ENCODE measurements around the gene FSTL4. TPM values are rescaled to one million over a fixed set of nuclear protein-coding genes. Genes with fewer than 3 reads are reported as not detected.

FSTL4 gene
- total RNA-seq, 1 experiment from 2014 or later: 2.7 TPM

DNA sequence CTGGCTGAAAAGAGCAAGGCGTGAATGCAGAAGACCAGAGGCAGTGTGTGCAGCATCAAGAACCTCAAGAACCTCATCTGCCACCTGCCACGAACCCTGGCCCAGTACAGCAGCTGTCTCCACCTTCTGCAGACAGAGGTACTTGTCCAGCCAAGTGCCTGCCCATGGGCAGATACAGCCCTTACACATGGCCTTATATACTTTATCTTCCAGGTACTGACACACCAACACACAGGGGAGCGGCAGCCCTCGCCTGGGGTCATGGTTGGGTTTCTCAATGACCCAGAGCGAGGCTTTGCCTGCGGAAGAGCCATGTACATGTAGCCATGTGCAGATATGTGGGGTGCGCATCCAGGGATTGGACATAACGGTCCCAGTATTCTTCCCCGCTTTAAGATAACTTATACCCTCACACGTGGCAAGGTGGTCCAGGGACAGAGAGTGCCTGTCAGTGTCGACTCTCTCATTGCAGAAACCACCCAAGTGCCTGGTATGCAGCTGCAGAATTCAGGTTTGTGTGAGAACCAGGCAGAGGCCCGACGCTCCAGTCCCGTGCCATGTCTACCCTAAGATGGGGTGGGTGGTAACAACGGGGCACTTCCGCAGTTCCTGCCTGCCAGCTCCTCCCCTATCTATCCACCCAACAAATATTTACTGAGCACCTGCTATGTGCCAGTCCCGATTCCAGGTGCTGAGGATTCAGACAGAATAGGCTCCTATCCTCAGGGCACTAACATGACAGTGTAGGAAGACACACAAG lies 206.9 kb downstream of the FSTL4 start:
- Histone ChIP-seq H3K4me1 (no peaks in the 10 kb centered on the region), H3K9me3 (no peaks in the 10 kb centered on the region), H3K27me3 (replicated peaks; ENCODE audit: control insufficient read depth, insufficient read depth, low read length) (no peaks in the 10 kb centered on the region), H3K36me3 (ENCODE audit: control insufficient read depth, insufficient read depth, low read length) (no peaks in the 10 kb centered on the region), H3K4me3 (ENCODE audit: low read depth, low read length) (no peak overlapping the region)
- no TSS peak for BruUV-seq (replicated peaks)
- no peak for DNase-seq
- Mint-ChIP-seq H3K4me1 (ENCODE audit: low read depth, unreplicated experiment) (no peaks in the 10 kb centered on the region), H3K27ac (ENCODE audit: unreplicated experiment) (no peak overlapping the region), H3K36me3 (ENCODE audit: insufficient read depth, unreplicated experiment) (no peaks in the 10 kb centered on the region), H3K9me3 (ENCODE audit: unreplicated experiment) (no peaks in the 10 kb centered on the region), H3K4me3 (ENCODE audit: unreplicated experiment) (no peak overlapping the region), H3K27me3 (ENCODE audit: insufficient read depth, unreplicated experiment) (peaks cover 10% of the 10 kb centered on the region)
- intact Hi-C loops (cut with micrococcal nuclease; ENCODE audit: unreplicated experiment): no loop called here
- ChIA-PET CTCF (interaction anchor here (1.3 to 2.3 kb wide), 2 partner anchors 18 kb away, joined by 3 to 9 read pairs; no protein-coding TSS in a partner anchor), POLR2A (no interaction called here)
- TF ChIP-seq, protein P1, sequence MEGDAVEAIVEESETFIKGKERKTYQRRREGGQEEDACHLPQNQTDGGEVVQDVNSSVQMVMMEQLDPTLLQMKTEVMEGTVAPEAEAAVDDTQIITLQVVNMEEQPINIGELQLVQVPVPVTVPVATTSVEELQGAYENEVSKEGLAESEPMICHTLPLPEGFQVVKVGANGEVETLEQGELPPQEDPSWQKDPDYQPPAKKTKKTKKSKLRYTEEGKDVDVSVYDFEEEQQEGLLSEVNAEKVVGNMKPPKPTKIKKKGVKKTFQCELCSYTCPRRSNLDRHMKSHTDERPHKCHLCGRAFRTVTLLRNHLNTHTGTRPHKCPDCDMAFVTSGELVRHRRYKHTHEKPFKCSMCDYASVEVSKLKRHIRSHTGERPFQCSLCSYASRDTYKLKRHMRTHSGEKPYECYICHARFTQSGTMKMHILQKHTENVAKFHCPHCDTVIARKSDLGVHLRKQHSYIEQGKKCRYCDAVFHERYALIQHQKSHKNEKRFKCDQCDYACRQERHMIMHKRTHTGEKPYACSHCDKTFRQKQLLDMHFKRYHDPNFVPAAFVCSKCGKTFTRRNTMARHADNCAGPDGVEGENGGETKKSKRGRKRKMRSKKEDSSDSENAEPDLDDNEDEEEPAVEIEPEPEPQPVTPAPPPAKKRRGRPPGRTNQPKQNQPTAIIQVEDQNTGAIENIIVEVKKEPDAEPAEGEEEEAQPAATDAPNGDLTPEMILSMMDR (IDR thresholded peaks at IDR 0.05; ENCODE audit: insufficient read depth in 1 of 2, low read depth in 1 of 2, low read length in 1 of 2, severe bottlenecking in 1 of 2, unreplicated experiment in 1 of 2): no peak

DNA sequence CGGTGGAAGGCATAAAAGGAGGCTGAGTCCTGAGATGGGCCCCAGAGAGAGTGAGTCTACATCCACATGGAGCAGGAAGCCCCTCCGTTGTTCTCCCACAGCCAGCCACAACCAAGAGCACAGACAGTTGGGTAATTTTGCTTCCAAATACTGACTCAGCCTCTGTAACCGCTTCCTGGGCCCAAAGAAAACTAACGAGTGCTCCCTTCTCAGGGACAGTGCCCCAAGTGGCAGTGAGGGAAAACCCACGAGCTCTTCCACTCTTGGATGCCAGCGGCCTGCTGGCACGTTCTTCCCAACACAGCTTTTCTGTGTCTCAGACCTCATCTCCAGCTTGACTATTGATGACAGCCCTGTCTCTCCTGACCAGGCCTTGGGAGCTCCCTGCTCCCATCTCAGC lies 207.6 kb downstream of the FSTL4 start:
- Mint-ChIP-seq H3K27me3 (ENCODE audit: insufficient read depth, unreplicated experiment) (peaks cover 5% of the 10 kb centered on the region), H3K9me3 (ENCODE audit: unreplicated experiment) (no peaks in the 10 kb centered on the region), H3K27ac (ENCODE audit: unreplicated experiment) (no peak overlapping the region), H3K4me1 (ENCODE audit: low read depth, unreplicated experiment) (no peaks in the 10 kb centered on the region), H3K36me3 (ENCODE audit: insufficient read depth, unreplicated experiment) (no peaks in the 10 kb centered on the region), H3K4me3 (ENCODE audit: unreplicated experiment) (no peak overlapping the region)
- Histone ChIP-seq H3K4me1 (no peaks in the 10 kb centered on the region), H3K27me3 (replicated peaks; ENCODE audit: control insufficient read depth, insufficient read depth, low read length) (no peaks in the 10 kb centered on the region), H3K9me3 (no peaks in the 10 kb centered on the region), H3K4me3 (ENCODE audit: low read depth, low read length) (no peak overlapping the region), H3K36me3 (ENCODE audit: control insufficient read depth, insufficient read depth, low read length) (no peaks in the 10 kb centered on the region)
- DNase-seq: no peak
- BruUV-seq (replicated peaks): no TSS peak
- intact Hi-C loops (cut with micrococcal nuclease; ENCODE audit: unreplicated experiment): no loop called here
- CTCF ChIA-PET: interaction anchor here (1.3 kb wide), 1 partner anchor 19 kb away, joined by 3 read pairs; no protein-coding TSS in a partner anchor
- POLR2A ChIA-PET: no interaction called here
- TF ChIP-seq, protein P1 (IDR thresholded peaks at IDR 0.05; ENCODE audit: insufficient read depth in 1 of 2, low read depth in 1 of 2, low read length in 1 of 2, severe bottlenecking in 1 of 2, unreplicated experiment in 1 of 2): peak in 1 of 2 experiments; percentile 11

DNA sequence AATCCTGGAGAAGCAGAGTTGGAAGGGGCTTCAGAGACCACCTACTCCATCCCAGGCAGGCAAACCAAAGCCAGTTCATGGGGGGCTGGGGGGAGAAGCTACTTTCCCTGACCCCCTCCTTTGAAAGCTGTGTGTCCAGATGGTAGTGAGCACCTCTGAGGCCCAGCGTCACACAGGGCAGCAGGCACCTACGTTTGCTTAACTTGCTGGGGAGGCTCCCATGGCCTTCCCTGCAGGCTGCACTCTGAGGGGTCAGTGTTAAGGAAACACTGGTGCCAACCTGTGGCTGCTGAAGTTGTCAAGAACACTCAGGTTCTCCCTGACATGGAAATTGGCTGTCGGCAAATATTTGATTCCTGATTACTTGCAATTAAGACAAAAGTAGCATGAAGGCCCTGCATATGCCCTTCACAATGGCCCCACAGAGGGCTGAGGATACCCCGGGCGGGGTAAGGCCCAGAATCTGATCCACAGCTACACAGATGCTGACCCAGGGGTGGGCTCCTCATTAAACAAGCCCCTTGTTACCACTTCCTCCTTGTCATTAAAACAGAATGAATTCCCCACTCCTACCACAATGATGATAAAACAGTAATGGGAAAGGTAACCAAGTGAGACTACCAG lies 208.5 kb downstream of the FSTL4 start:
- no peak for DNase-seq
- TF ChIP-seq, protein P1 (IDR thresholded peaks at IDR 0.05; ENCODE audit: insufficient read depth in 1 of 2, low read depth in 1 of 2, low read length in 1 of 2, severe bottlenecking in 1 of 2, unreplicated experiment in 1 of 2): no peak
- Histone ChIP-seq H3K36me3 (ENCODE audit: control insufficient read depth, insufficient read depth, low read length) (no peaks in the 10 kb centered on the region), H3K27me3 (replicated peaks; ENCODE audit: control insufficient read depth, insufficient read depth, low read length) (no peaks in the 10 kb centered on the region), H3K9me3 (no peaks in the 10 kb centered on the region), H3K4me3 (ENCODE audit: low read depth, low read length) (no peak overlapping the region), H3K4me1 (no peaks in the 10 kb centered on the region)
- no peaks in the 10 kb centered on the region for H3K4me1 Mint-ChIP-seq (ENCODE audit: low read depth, unreplicated experiment)
- ChIA-PET POLR2A (no interaction called here), CTCF (interaction anchor here (1.3 kb wide), 1 partner anchor 20 kb away, joined by 3 read pairs; no protein-coding TSS in a partner anchor)
- BruUV-seq (replicated peaks): no TSS peak
- H3K4me3 Mint-ChIP-seq (ENCODE audit: unreplicated experiment): no peak overlapping the region
- no peaks in the 10 kb centered on the region for H3K36me3 Mint-ChIP-seq (ENCODE audit: insufficient read depth, unreplicated experiment)
- peaks cover 9% of the 10 kb centered on the region for H3K27me3 Mint-ChIP-seq (ENCODE audit: insufficient read depth, unreplicated experiment)
- H3K9me3 Mint-ChIP-seq (ENCODE audit: unreplicated experiment): no peaks in the 10 kb centered on the region
- H3K27ac Mint-ChIP-seq (ENCODE audit: unreplicated experiment): no peak overlapping the region
- intact Hi-C loops (cut with micrococcal nuclease; ENCODE audit: unreplicated experiment): no loop called here
